Lower leg skin (tissue), 3 donors: Measurements from ENCODE around the gene CFAP221.

ENCODE experiments used
- POLR2A ChIP-seq, 2 donors: fragments of 450-650 bp; IDR thresholded peaks; one replicate each; pipeline ENCODE4 v1.6.1; 2016 to 2017; ENCODE audit warnings: antibody characterized with exemption in 2 of 2, mild to moderate bottlenecking in 1 of 2, moderate library complexity in 1 of 2
- TF ChIP-seq, protein P1 (sequence below), 3 donors: fragments of 450-650 bp; IDR thresholded peaks; one replicate each; pipeline ENCODE4 v1.5.1; 2016; ENCODE audit warnings: antibody characterized with exemption in 3 of 3, mild to moderate bottlenecking in 3 of 3, moderate library complexity in 2 of 3

DNA sequence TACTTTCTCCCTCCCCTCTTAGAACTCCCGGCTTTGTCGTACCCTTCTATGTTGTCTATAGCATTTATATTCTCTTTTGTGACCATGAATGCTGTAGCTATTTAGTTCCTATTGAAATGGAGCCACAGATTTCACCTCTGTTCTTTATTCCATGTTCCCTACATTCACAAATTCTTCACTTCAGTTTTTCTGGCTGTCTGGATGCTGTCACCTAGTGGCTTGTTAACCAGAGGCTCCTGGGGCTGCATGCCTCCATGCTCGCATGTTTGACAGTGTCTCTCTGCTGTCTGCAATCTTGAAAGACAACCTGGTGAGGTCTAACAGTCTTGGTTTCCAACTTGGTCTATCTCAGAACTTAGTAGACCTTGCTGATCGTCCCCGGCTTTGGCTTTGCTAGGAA, 48.2 kb downstream of the CFAP221 start:
- TF ChIP-seq, protein P1, sequence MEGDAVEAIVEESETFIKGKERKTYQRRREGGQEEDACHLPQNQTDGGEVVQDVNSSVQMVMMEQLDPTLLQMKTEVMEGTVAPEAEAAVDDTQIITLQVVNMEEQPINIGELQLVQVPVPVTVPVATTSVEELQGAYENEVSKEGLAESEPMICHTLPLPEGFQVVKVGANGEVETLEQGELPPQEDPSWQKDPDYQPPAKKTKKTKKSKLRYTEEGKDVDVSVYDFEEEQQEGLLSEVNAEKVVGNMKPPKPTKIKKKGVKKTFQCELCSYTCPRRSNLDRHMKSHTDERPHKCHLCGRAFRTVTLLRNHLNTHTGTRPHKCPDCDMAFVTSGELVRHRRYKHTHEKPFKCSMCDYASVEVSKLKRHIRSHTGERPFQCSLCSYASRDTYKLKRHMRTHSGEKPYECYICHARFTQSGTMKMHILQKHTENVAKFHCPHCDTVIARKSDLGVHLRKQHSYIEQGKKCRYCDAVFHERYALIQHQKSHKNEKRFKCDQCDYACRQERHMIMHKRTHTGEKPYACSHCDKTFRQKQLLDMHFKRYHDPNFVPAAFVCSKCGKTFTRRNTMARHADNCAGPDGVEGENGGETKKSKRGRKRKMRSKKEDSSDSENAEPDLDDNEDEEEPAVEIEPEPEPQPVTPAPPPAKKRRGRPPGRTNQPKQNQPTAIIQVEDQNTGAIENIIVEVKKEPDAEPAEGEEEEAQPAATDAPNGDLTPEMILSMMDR (IDR thresholded peaks at IDR 0.05): no peak
- no peak for TF ChIP-seq POLR2A (IDR thresholded peaks at IDR 0.05)
